PC-3 (cell line): ENCODE measurements around the gene ARHGAP9.

Source experiments
- EZH2 ChIP-seq: fragments of 300-600 bp; sonication (generic); IDR thresholded peaks from one replicate; pipeline ENCODE4 v1.6.1; 2017; ENCODE audit warnings: antibody characterized with exemption, mild to moderate bottlenecking, low read length; ENCODE audit not compliant: unreplicated experiment
- EZH2phosphoT487 ChIP-seq: fragments of 300-600 bp; sonication (generic); IDR thresholded peaks from 2 replicates; pipeline ENCODE4 v1.6.1; 2018; ENCODE audit warnings: mild to moderate bottlenecking, antibody characterized with exemption, low read length, borderline replicate concordance
- TF ChIP-seq, protein P1 (sequence below): fragments of 300-600 bp; sonication (generic); conservative IDR thresholded peaks from 2 replicates; pipeline ENCODE4 v1.5.1; 2017; ENCODE audit warnings: antibody characterized with exemption, low read depth, mild to moderate bottlenecking, low read length

DNA sequence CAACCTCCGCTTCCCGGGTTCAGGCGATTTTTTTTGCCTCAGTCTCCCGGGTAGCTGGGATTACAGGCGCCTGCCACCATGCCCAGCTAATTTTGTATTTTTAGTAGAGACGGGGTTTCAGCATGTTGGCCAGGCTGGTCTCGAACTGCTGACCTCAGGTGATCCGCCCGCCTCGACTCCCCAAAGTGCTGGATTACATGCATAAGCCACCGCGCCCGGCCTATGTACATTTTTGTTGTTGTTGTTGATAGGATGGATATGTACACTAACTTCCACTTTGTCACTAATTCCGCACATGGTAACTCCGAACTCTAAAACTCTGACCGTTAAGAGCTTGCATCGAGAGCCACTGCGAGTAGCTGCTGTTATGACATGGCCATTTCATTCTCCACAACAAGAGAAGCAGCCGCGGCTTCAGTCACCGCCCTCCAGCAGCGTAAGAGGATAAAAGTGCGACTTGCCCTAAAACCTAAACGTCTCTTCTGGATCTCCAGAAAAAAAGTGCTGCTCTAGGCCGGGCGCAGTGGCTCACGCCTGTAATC, 7.5 kb upstream of the ARHGAP9 start:
- TF ChIP-seq, protein P1, sequence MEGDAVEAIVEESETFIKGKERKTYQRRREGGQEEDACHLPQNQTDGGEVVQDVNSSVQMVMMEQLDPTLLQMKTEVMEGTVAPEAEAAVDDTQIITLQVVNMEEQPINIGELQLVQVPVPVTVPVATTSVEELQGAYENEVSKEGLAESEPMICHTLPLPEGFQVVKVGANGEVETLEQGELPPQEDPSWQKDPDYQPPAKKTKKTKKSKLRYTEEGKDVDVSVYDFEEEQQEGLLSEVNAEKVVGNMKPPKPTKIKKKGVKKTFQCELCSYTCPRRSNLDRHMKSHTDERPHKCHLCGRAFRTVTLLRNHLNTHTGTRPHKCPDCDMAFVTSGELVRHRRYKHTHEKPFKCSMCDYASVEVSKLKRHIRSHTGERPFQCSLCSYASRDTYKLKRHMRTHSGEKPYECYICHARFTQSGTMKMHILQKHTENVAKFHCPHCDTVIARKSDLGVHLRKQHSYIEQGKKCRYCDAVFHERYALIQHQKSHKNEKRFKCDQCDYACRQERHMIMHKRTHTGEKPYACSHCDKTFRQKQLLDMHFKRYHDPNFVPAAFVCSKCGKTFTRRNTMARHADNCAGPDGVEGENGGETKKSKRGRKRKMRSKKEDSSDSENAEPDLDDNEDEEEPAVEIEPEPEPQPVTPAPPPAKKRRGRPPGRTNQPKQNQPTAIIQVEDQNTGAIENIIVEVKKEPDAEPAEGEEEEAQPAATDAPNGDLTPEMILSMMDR = no peak
- TF ChIP-seq EZH2 (no peak), EZH2phosphoT487 (no peak)
